ENCODE data around the gene SPTSSA.

GRCh38 chr14:34465069-34465859 lies 3.2 kb upstream of the SPTSSA start:
- TF ChIP-seq CTCF (IDR thresholded peaks at IDR 0.05; ENCODE audit: insufficient read depth, low read length, poor library complexity, severe bottlenecking): no peak
- no peak for TF ChIP-seq EZH2phosphoT487 (conservative IDR thresholded peaks at IDR 0.05; ENCODE audit: low read length)
